Vagina (tissue), 2 donors: ENCODE results near the gene STK24. TPM values are rescaled to one million over a fixed set of nuclear protein-coding genes. Genes with fewer than 3 reads are reported as not detected.

Experiments used
- DNase-seq, 2 donors: peaks; one replicate each; pipeline ENCODE4 v3.0.0-alpha.2; 2017; ENCODE audit errors: extremely low spot score in 2 of 2
- H3K27ac ChIP-seq: fragments of 200-600 bp; sonication (generic); one replicate; pipeline ENCODE4 v1.5.1; 2019
- H3K27me3 ChIP-seq: fragments of 200-600 bp; sonication (generic); one replicate; pipeline ENCODE4 v1.5.1; 2019
- H3K36me3 ChIP-seq, 2 donors: fragments of 200-600 bp; sonication (generic); one replicate each; pipeline ENCODE4 v1.5.1; 2017 to 2019
- H3K4me1 ChIP-seq: fragments of 200-600 bp; sonication (generic); one replicate; pipeline ENCODE4 v1.5.1; 2019
- H3K4me3 ChIP-seq, 2 donors: fragments of 200-600 bp; sonication (generic); 1 replicate in 1 of 2; 2 replicates in 1 of 2; pipeline ENCODE4 v1.5.1; 2016 to 2019
- H3K9me3 ChIP-seq: fragments of 200-600 bp; sonication (generic); one replicate; pipeline ENCODE4 v1.5.1; 2019
- POLR2A ChIP-seq, 2 donors: fragments of 450-650 bp; IDR thresholded peaks; one replicate each; pipeline ENCODE4 v1.6.1; 2017; ENCODE audit warnings: antibody characterized with exemption in 2 of 2, mild to moderate bottlenecking in 2 of 2, moderate library complexity in 2 of 2
- POLR2AphosphoS5 ChIP-seq, 2 donors: sonication (generic); formaldehyde crosslinking; IDR thresholded peaks; one replicate each; pipeline ENCODE4 v1.9.0; 2017; ENCODE audit warnings: antibody characterized with exemption in 2 of 2, mild to moderate bottlenecking in 2 of 2, low read depth in 1 of 2; ENCODE audit not compliant: insufficient read depth in 1 of 2
- intact Hi-C: fragments of 100-400 bp; cut with DNase I; formaldehyde crosslinking; loops from one replicate; pipeline ENCODE4 v1.15.1; 2023
- total RNA-seq: library from RNA; depleted of rRNA; stranded (reverse); fragments of >200 nt; gene quantifications from one replicate; pipeline ENCODE4 v1.2.3, GENCODE V29; 2016
- TF ChIP-seq, protein P1 (sequence below), 3 experiments: fragments of 450-650 bp in 2 of 3; fragments of 200-600 bp in 1 of 3; sonication (generic) in 1 of 3; IDR thresholded peaks; one replicate each; pipeline ENCODE4 v1.5.1; 2017 to 2019; ENCODE audit warnings: antibody characterized with exemption in 3 of 3, mild to moderate bottlenecking in 2 of 3, moderate library complexity in 2 of 3

STK24 gene
- total RNA-seq, 1 donor from 2014 or later = 82.5 TPM

DNA sequence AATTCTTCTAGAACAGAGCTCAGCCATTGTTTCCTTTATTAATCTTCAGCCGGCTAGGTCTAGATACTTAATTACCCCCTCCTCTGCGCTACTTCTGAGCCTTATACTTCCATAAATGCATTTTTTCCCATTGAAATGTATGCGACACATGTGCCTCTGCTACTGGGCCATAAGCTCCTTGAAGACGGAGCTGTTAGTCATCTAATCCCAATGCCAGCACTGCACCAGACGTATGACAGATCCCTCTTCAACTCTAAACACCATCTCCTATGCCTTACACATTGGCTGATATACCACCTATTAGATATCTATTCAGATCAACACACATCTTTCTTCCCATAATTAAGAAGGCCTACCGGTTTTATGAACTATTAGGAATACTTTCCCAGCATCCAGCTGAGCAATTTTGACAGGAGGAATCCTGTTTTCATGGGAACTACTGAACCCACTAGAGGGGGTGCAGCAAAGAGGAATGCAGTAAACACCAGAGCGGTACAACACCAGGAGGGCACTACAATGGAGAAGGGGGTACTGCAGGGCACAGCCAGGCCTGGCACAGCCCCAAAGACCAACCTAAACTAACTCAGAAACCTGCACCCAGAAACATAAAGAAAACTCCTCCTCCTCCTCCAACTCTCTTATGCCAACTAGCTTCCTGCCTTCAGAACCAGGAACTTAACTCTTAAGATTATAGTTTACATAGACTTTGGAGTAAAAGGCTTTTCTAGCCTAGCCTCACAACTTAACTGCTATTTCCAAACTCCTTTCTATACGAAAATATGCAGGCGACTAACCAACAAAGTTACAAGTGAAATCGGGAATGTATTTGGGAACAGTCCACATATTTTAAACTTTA is 18.7 kb downstream of the STK24 start:
- Histone ChIP-seq H3K36me3 (no peaks in the 10 kb centered on the region), H3K9me3 (no peaks in the 10 kb centered on the region), H3K27ac (no peak overlapping the region), H3K4me3 (no peak overlapping the region), H3K27me3 (no peaks in the 10 kb centered on the region), H3K4me1 (peaks cover 87% of the 10 kb centered on the region)
- DNase-seq = no peak
- TF ChIP-seq, protein P1, sequence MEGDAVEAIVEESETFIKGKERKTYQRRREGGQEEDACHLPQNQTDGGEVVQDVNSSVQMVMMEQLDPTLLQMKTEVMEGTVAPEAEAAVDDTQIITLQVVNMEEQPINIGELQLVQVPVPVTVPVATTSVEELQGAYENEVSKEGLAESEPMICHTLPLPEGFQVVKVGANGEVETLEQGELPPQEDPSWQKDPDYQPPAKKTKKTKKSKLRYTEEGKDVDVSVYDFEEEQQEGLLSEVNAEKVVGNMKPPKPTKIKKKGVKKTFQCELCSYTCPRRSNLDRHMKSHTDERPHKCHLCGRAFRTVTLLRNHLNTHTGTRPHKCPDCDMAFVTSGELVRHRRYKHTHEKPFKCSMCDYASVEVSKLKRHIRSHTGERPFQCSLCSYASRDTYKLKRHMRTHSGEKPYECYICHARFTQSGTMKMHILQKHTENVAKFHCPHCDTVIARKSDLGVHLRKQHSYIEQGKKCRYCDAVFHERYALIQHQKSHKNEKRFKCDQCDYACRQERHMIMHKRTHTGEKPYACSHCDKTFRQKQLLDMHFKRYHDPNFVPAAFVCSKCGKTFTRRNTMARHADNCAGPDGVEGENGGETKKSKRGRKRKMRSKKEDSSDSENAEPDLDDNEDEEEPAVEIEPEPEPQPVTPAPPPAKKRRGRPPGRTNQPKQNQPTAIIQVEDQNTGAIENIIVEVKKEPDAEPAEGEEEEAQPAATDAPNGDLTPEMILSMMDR (IDR thresholded peaks at IDR 0.05) = no peak
- TF ChIP-seq POLR2AphosphoS5 (IDR thresholded peaks at IDR 0.05; ENCODE audit: insufficient read depth in 1 of 2, low read depth in 1 of 2) = no peak
- no peak for TF ChIP-seq POLR2A (IDR thresholded peaks at IDR 0.05)
- intact Hi-C loops = no loop called here

DNA sequence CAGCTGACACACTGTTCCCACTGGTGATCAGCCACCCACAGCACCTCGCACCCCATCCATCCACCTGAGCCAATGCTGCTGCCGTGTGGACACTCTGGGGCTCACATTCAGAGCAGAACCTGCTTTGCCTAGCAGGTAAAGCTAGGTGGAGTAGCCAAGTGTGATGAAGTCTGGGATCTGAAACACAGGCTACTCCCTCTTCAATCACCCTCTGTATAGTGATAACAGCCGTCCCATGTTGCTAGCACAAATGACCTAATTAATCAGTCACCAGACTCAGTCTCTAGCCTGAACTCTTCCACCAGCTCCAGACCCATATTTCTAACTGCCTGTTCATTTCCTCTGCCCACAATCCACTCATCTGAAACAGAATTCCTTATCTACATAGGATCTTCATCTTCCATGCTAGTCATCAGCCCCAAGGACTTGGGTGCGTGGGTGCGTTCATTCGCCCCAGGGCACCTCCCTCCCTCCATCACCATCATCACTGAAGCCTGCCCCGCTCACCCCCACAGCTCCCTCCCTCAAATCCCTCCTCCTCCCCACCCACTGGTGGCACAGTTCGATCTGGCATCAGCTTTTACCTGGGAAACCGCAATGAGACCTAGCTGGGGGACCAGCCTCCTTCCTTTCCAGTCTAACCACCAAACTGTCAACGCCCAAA is 19.8 kb downstream of the STK24 start:
- Histone ChIP-seq H3K36me3 (no peaks in the 10 kb centered on the region), H3K4me1 (peaks cover 87% of the 10 kb centered on the region), H3K9me3 (no peaks in the 10 kb centered on the region), H3K4me3 (no peak overlapping the region), H3K27ac (no peak overlapping the region), H3K27me3 (no peaks in the 10 kb centered on the region)
- intact Hi-C loops = no loop called here
- DNase-seq = no peak
- TF ChIP-seq POLR2A (IDR thresholded peaks at IDR 0.05) (no peak), POLR2AphosphoS5 (IDR thresholded peaks at IDR 0.05; ENCODE audit: insufficient read depth in 1 of 2, low read depth in 1 of 2) (no peak)
- TF ChIP-seq, protein P1 (IDR thresholded peaks at IDR 0.05) = no peak

DNA sequence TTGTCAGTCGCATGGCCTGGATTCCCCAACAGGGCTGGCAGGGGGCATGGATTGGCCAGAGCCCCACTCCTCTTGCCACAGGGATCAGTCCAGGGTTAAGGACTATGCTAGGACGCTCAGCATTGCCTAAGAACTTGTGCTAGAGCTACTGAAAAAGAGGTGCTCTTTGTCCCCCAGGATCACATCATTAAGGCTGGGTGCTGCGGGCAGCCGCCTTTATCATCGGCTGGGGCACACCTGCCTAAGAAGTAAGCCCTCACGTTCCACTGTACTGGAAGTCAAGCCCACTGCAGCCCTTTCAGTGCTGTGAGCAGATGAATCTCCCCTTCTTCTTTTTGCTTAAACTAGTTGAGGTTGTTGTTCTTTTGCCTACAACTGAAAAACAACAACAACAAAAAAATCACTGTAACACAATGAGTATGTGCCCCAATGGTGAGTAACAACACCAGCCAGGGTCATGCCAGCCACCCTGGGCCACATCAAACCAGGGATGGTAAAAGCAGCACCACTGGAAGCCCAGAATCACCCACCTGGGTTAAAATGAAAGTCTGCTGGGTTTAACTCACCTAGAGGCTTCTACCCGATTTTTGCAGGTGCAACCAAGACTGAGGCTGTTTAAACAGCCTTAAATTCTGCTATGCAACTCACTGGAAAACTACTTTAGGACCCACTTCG is 20.6 kb downstream of the STK24 start:
- intact Hi-C loops = no loop called here
- Histone ChIP-seq H3K27me3 (no peaks in the 10 kb centered on the region), H3K9me3 (no peaks in the 10 kb centered on the region), H3K4me1 (peaks cover 82% of the 10 kb centered on the region), H3K4me3 (no peak overlapping the region), H3K27ac (no peak overlapping the region), H3K36me3 (no peaks in the 10 kb centered on the region)
- TF ChIP-seq POLR2A (IDR thresholded peaks at IDR 0.05) = no peak
- TF ChIP-seq, protein P1 (IDR thresholded peaks at IDR 0.05) = no peak
- DNase-seq = no peak

DNA sequence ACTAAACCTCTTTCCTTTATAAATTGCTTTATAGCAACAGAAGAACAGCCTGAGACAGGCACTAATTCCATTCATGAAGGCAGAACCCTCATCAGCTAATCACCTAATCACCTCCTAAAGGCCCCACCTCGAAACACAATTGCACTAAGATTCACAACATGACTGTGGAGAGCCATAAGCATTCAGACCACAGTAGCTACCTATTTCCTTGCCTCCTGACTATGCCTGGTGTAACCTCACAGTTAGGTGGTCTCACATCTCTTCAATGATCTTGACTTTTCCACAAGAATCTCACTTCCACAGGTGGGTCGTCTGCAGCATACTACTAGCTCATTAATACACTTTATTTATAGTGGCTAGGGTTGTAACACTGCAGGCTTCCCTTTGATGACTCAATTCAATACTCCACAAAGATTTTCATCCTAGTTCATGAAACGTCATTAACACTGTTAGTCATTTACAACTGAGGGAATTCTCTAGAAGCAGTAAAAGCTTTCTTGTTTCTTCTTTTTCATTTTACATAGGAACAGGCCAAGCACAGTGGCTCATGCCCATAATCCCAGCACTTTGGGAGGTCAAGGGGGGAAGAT is 27.1 kb downstream of the STK24 start:
- Histone ChIP-seq H3K4me3 (no peak overlapping the region), H3K9me3 (no peaks in the 10 kb centered on the region), H3K4me1 (peaks cover 77% of the 10 kb centered on the region), H3K27ac (no peak overlapping the region), H3K36me3 (peaks cover 0 to 8% of the 10 kb centered on the region in 2 donors), H3K27me3 (no peaks in the 10 kb centered on the region)
- DNase-seq = no peak
- TF ChIP-seq, protein P1 (IDR thresholded peaks at IDR 0.05) = no peak
- no peak for TF ChIP-seq POLR2A (IDR thresholded peaks at IDR 0.05)
- intact Hi-C loops = no loop called here
